Measurements from ENCODE around the gene GDF15.
A peak's percentile ranks its signal among the peaks of the same experiment; 100 is the strongest.

GDF15 gene

GRCh38 chr19:18427743-18428113 is 41.8 kb downstream of the GDF15 start:
- H3K27ac ChIP-seq (ENCODE audit: low read length): no peak overlapping the region
- H3K4me1 ChIP-seq (ENCODE audit: control insufficient read depth, insufficient read depth, low read length): peaks cover 50% of the 10 kb centered on the region
- no peaks in the 10 kb centered on the region for H3K36me3 ChIP-seq (ENCODE audit: control insufficient read depth in 2 of 2, insufficient read depth in 2 of 2, low read length in 2 of 2)
- H3K9ac ChIP-seq (ENCODE audit: low read length in 2 of 2): no peak overlapping the region
- no peak overlapping the region for H3K4me3 ChIP-seq (ENCODE audit: low read length in 2 of 2)
- no peaks in the 10 kb centered on the region for H3K27me3 ChIP-seq (ENCODE audit: control insufficient read depth in 1 of 2, insufficient read depth in 2 of 2, low read length in 2 of 2)
- H3K9me3 ChIP-seq (ENCODE audit: control insufficient read depth in 2 of 2, low read length in 2 of 2): no peaks in the 10 kb centered on the region

- no peak overlapping the region for H3K9ac ChIP-seq (ENCODE audit: low read length in 2 of 2)
- no peaks in the 10 kb centered on the region for H3K9me3 ChIP-seq (ENCODE audit: control insufficient read depth in 2 of 2, low read length in 2 of 2)
- H3K27ac ChIP-seq (ENCODE audit: low read length): no peak overlapping the region
- no peaks in the 10 kb centered on the region for H3K36me3 ChIP-seq (ENCODE audit: control insufficient read depth in 2 of 2, insufficient read depth in 2 of 2, low read length in 2 of 2)
- peaks cover 53% of the 10 kb centered on the region for H3K4me1 ChIP-seq (ENCODE audit: control insufficient read depth, insufficient read depth, low read length)
- peak overlapping the region in 1 of 2 donors; percentile 63 for H3K4me3 ChIP-seq (ENCODE audit: low read length in 2 of 2)
- H3K27me3 ChIP-seq (ENCODE audit: control insufficient read depth in 1 of 2, insufficient read depth in 2 of 2, low read length in 2 of 2): no peaks in the 10 kb centered on the region
These were observed 42.3 kb downstream of the GDF15 start for GRCh38 chr19:18428173-18428786.

GRCh38 chr19:18428787-18429674 is 43.1 kb downstream of the GDF15 start:
- Histone ChIP-seq H3K27ac (ENCODE audit: low read length) (no peak overlapping the region), H3K9me3 (ENCODE audit: control insufficient read depth in 2 of 2, low read length in 2 of 2) (no peaks in the 10 kb centered on the region), H3K9ac (ENCODE audit: low read length in 2 of 2) (peak overlapping the region in 1 of 2 donors; percentile 38), H3K4me3 (ENCODE audit: low read length in 2 of 2) (peak overlapping the region; percentile 40 to 63), H3K4me1 (ENCODE audit: control insufficient read depth, insufficient read depth, low read length) (peaks cover 51% of the 10 kb centered on the region), H3K36me3 (ENCODE audit: control insufficient read depth in 2 of 2, insufficient read depth in 2 of 2, low read length in 2 of 2) (no peaks in the 10 kb centered on the region), H3K27me3 (ENCODE audit: control insufficient read depth in 1 of 2, insufficient read depth in 2 of 2, low read length in 2 of 2) (no peaks in the 10 kb centered on the region)

GRCh38 chr19:18429717-18430416 is 43.9 kb downstream of the GDF15 start:
- no peak overlapping the region for H3K27ac ChIP-seq (ENCODE audit: low read length)
- peak overlapping the region in 1 of 2 donors; percentile 63 for H3K4me3 ChIP-seq (ENCODE audit: low read length in 2 of 2)
- H3K27me3 ChIP-seq (ENCODE audit: control insufficient read depth in 1 of 2, insufficient read depth in 2 of 2, low read length in 2 of 2): peaks cover 0 to 4% of the 10 kb centered on the region in 2 donors
- no peaks in the 10 kb centered on the region for H3K9me3 ChIP-seq (ENCODE audit: control insufficient read depth in 2 of 2, low read length in 2 of 2)
- no peak overlapping the region for H3K9ac ChIP-seq (ENCODE audit: low read length in 2 of 2)
- H3K4me1 ChIP-seq (ENCODE audit: control insufficient read depth, insufficient read depth, low read length): peaks cover 53% of the 10 kb centered on the region
- H3K36me3 ChIP-seq (ENCODE audit: control insufficient read depth in 2 of 2, insufficient read depth in 2 of 2, low read length in 2 of 2): no peaks in the 10 kb centered on the region

- peaks cover 0 to 4% of the 10 kb centered on the region in 2 donors for H3K27me3 ChIP-seq (ENCODE audit: control insufficient read depth in 1 of 2, insufficient read depth in 2 of 2, low read length in 2 of 2)
- no peaks in the 10 kb centered on the region for H3K36me3 ChIP-seq (ENCODE audit: control insufficient read depth in 2 of 2, insufficient read depth in 2 of 2, low read length in 2 of 2)
- no peaks in the 10 kb centered on the region for H3K9me3 ChIP-seq (ENCODE audit: control insufficient read depth in 2 of 2, low read length in 2 of 2)
- no peak overlapping the region for H3K4me3 ChIP-seq (ENCODE audit: low read length in 2 of 2)
- H3K9ac ChIP-seq (ENCODE audit: low read length in 2 of 2): no peak overlapping the region
- peaks cover 47% of the 10 kb centered on the region for H3K4me1 ChIP-seq (ENCODE audit: control insufficient read depth, insufficient read depth, low read length)
- no peak overlapping the region for H3K27ac ChIP-seq (ENCODE audit: low read length)
These were observed 44.6 kb downstream of the GDF15 start for GRCh38 chr19:18430417-18431144.

- Histone ChIP-seq H3K4me3 (ENCODE audit: low read length in 2 of 2) (no peak overlapping the region), H3K36me3 (ENCODE audit: control insufficient read depth in 2 of 2, insufficient read depth in 2 of 2, low read length in 2 of 2) (no peaks in the 10 kb centered on the region)
These were observed 45.6 kb downstream of the GDF15 start for GRCh38 chr19:18431351-18432197.

GRCh38 chr19:18432275-18433014 is 46.5 kb downstream of the GDF15 start:
- Histone ChIP-seq H3K4me3 (ENCODE audit: low read length in 2 of 2) (peak overlapping the region in 1 of 2 donors; percentile 64), H3K27me3 (ENCODE audit: control insufficient read depth in 1 of 2, insufficient read depth in 2 of 2, low read length in 2 of 2) (peaks cover 2 to 4% of the 10 kb centered on the region in 2 donors), H3K4me1 (ENCODE audit: control insufficient read depth, insufficient read depth, low read length) (peaks cover 38% of the 10 kb centered on the region), H3K9ac (ENCODE audit: low read length in 2 of 2) (no peak overlapping the region), H3K27ac (ENCODE audit: low read length) (no peak overlapping the region), H3K36me3 (ENCODE audit: control insufficient read depth in 2 of 2, insufficient read depth in 2 of 2, low read length in 2 of 2) (no peaks in the 10 kb centered on the region), H3K9me3 (ENCODE audit: control insufficient read depth in 2 of 2, low read length in 2 of 2) (no peaks in the 10 kb centered on the region)

More at GRCh38 chr19:18431351-18432197, 45.6 kb downstream of the GDF15 start:
- H3K9me3 ChIP-seq (ENCODE audit: control insufficient read depth in 2 of 2, low read length in 2 of 2): no peaks in the 10 kb centered on the region
- H3K27me3 ChIP-seq (ENCODE audit: control insufficient read depth in 1 of 2, insufficient read depth in 2 of 2, low read length in 2 of 2): peaks cover 2 to 4% of the 10 kb centered on the region in 2 donors
- H3K9ac ChIP-seq (ENCODE audit: low read length in 2 of 2): no peak overlapping the region
- H3K4me1 ChIP-seq (ENCODE audit: control insufficient read depth, insufficient read depth, low read length): peaks cover 42% of the 10 kb centered on the region
- H3K27ac ChIP-seq (ENCODE audit: low read length): no peak overlapping the region

GRCh38 chr19:18433015-18433691 is 47.2 kb downstream of the GDF15 start:
- peaks cover 39% of the 10 kb centered on the region for H3K4me1 ChIP-seq (ENCODE audit: control insufficient read depth, insufficient read depth, low read length)
- H3K27ac ChIP-seq (ENCODE audit: low read length): no peak overlapping the region
- H3K9me3 ChIP-seq (ENCODE audit: control insufficient read depth in 2 of 2, low read length in 2 of 2): no peaks in the 10 kb centered on the region
- peak overlapping the region in 1 of 2 donors; percentile 42 for H3K9ac ChIP-seq (ENCODE audit: low read length in 2 of 2)
- no peaks in the 10 kb centered on the region for H3K36me3 ChIP-seq (ENCODE audit: control insufficient read depth in 2 of 2, insufficient read depth in 2 of 2, low read length in 2 of 2)
- peak overlapping the region in 1 of 2 donors; percentile 64 for H3K4me3 ChIP-seq (ENCODE audit: low read length in 2 of 2)
- peaks cover 2 to 5% of the 10 kb centered on the region in 2 donors for H3K27me3 ChIP-seq (ENCODE audit: control insufficient read depth in 1 of 2, insufficient read depth in 2 of 2, low read length in 2 of 2)
